HG03103 (cell line): ENCODE results near the gene SAFB2.

Source experiments
- ATAC-seq: cut with Tn5 transposase; IDR thresholded peaks from one replicate; pipeline ENCODE4 v1.9.1; 2021; ENCODE audit warnings: low read depth; ENCODE audit not compliant: unreplicated experiment

SAFB2 gene

DNA sequence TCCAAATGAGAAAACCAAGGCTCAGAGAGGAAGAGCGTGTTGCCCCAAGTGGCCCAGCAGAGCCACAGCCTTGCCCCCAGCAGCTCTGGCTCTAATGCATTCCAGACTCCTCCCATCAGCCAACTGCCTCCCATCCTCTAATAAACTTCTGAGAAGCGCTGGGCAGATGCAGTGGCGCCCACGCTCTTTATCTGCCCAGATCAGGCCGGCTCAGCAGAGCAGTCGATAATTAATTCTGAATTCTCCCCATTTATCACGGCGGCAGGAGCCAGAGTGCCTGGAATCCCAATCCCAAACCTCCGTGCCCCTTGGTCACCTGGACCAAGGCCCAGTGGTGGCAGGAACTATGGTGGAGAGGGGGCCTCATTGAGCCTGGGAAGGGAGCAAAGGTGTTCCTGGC, 68.7 kb downstream of the SAFB2 start:
- ATAC-seq, result no peak

DNA sequence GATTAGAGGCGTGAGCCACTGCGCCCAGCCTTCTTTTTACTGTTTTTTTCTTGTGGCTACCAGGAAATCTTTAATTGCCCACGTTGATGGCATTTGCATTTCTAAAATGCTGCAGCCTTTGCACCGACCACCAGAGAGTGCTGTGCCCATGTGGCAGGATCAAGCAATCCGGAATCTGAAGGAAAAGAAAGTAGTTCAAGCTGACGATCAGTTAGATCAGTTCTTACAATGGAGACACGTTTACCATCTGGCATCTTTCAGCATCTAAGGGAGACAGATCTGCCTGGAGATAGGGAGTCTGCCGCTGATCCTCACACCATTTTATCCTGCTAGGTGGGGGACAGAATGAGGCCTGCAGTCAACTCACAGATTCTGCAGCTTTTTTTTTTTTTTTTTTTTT, 74.7 kb downstream of the SAFB2 start:
- no peak for ATAC-seq

DNA sequence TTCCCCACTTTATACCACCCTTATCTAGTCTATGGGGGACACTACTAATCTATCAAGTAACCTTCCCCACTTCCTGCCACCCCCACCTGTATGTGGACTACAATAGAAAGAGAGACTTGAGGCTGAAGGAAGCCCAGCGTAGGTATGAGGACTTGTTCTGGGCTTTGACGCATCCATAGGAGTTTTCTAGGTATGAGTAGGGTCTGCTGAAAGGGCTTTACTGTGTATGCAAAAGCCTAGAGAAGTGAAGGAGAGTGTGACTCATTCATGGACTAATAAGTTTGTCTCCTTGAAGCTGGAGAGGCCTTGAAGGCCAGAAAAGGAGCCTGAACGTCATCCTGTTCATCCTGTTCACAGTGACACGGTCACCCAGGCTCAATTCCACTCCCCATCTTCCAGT, 76.6 kb downstream of the SAFB2 start:
- ATAC-seq, result no peak

DNA sequence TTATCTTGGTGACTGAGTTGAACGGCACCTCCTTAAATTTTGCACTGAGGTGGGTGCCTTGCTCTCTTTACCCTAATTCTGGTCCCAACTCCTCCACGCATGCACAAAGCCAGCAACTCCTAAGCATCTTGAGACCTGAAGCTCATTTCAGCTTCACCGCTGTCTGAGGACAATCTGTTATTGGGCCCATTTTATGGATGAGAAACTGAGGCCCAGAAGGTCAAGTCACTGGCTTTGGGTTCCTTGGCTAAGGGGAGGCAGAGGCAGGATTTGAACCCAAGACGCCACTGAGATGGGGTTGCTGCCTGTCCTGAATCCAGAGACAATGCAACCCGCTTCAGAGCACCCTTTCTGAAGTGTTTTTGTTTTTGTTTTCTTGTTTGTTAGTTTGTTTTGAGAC, 77.5 kb downstream of the SAFB2 start:
- ATAC-seq, result no peak

DNA sequence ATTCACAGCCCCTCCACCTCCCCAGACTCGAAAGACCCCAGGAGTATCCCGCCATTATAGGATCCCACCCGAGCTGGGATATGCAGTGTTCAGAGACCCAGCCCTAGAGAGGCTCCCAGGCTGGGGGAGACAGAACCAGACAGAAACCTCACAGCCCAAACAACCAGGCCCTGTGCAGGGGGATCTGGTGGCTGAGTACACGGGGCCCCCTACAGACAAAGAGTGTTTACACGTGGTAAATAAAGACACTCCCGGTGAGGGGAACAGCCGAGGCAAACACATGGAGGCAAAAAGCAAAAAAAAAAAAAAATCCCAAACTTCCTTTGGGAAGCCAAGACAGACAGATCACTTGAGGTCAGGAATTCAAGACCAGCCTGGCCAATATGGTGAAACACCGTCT, 79.9 kb downstream of the SAFB2 start:
- no peak for ATAC-seq

DNA sequence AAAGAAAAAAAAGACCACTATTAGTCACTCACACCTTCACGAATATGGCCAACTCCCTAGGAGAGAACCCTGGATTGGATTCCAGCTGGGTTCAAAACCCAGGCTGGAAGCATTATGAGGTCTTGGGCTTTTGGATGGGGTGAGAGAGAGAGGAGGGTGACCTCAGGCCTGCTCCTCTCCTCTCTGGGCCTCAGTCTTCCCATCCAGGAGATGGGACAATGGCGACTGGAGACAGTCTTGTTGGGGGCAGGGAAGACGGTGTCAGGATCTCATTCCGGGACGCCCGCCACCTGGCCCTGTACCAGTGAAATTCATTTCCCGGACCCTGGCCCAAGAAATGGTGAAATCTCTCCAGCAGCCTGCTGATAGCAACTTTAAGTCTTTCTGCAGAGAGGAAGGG, 81.1 kb downstream of the SAFB2 start:
- ATAC-seq, result no peak

DNA sequence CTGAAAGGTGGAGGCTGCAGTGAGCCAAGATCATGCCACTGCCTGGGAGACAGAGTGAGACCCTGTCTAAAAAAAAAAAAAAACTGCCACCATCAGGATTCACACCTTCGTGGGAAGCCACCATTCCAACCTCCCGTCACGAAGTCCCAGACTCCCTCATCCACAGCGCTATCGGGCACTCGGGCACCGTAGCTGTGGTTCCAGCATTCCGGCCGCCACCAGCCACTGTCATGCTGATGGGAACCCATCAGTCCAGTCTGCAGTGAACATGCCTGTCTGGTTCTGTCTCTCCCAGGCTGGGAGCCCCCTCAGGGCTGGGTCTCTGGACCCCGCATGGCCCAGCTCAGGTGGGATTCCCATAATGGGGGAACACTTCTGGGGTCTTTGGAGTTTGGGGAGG, 82.4 kb downstream of the SAFB2 start:
- ATAC-seq, result no peak

DNA sequence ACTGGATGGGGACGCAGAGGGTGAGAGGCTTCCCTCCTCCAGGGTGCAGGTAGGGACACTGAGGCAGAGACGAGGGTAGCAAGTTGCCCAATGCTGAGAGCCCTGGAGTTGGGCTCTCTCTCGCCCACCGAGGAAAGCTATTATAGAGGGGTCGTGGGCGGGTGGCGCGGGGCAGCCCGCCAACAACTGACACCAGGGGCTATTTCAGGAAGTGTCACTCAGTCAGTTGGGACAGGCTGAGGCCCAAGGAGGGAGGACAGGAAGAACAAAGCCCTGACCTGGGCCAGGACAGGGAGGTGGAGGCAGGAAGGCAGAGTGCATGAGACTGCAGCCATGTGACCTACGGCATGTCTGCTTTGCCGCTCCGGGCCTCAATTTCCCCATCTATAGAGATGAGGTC, 84.7 kb downstream of the SAFB2 start:
- no peak for ATAC-seq
